T-helper 1 cell treated with Interleukin-12 subunit alpha and Interleukin-12 subunit beta and Interleukin-4 antibody, amounts not matched to agents 30 μg/mL and 1 μg/mL, for 36 hours (primary cell): ENCODE results near the gene SHLD3.
"Not testable (repeated sequence)": the region's sequence is repeated elsewhere in the genome, so short reads cannot be mapped to it uniquely, and the experiment has no call there.

Experiments
- H3K27ac Mint-ChIP-seq: one replicate; pipeline ENCODE4 v1.8.0; 2021; ENCODE audit warnings: mild to moderate bottlenecking, mixed read lengths
- H3K27me3 Mint-ChIP-seq: one replicate; pipeline ENCODE4 v1.8.0; 2021; ENCODE audit warnings: low read depth, mixed read lengths
- H3K36me3 Mint-ChIP-seq: one replicate; pipeline ENCODE4 v1.8.0; 2021; ENCODE audit warnings: low read depth, mixed read lengths
- H3K4me1 Mint-ChIP-seq: one replicate; pipeline ENCODE4 v1.8.0; 2021; ENCODE audit warnings: low read depth, mixed read lengths
- H3K4me3 Mint-ChIP-seq: one replicate; pipeline ENCODE4 v1.8.0; 2021; ENCODE audit warnings: mild to moderate bottlenecking, moderate library complexity, mixed read lengths
- H3K9me3 Mint-ChIP-seq: one replicate; pipeline ENCODE4 v1.8.0; 2021; ENCODE audit warnings: mixed read lengths

SHLD3 gene, protein sequence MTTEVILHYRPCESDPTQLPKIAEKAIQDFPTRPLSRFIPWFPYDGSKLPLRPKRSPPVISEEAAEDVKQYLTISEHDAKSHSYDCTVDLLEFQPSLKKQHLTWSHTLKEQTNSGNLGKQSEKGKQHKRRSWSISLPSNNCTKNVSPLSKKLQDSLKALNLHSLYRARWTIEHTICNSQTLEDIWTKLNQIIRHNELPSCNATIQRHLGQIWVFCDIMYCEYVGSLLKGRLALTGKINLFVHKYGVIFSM

GRCh38 chr5:65624571-65625555, at the start of gene SHLD3, which contains the start of gene TRAPPC13:
TSS of gene SHLD3 (plus strand) at chr5:65625027. CDS start at chr5:65629588, 4,561 bp downstream.
TSS of gene TRAPPC13 (plus strand) at chr5:65625027. CDS start at chr5:65625061, 34 bp downstream.
- H3K27ac Mint-ChIP-seq = peak within 1 kb of the TSS; percentile 98
- H3K36me3 Mint-ChIP-seq = peaks cover 12% of the 10 kb centered on the region
- peak within 1 kb of the TSS; percentile 98 for H3K4me3 Mint-ChIP-seq
- no peaks in the 10 kb centered on the region for H3K27me3 Mint-ChIP-seq
- H3K4me1 Mint-ChIP-seq = peaks cover 26% of the 10 kb centered on the region
- no peaks in the 10 kb centered on the region for H3K9me3 Mint-ChIP-seq

DNA sequence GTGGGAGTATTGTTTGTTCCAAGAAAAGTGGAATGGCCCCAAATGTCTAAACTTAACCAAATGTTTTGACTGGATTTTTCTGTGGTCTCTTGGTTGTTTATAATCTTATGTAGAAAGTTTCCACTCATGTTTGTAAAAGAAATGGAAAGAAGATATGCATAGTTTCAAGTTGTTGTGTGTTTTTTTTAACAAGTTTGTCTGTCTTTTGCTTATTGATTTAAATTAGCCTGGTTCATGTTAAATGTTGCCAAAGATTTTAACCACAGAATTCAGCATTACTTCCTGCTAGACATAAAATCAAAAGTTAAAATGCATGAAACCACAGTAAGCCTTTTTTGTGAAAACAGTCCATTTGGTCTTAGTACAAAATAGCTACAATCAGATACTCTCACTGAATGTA, 47.7 kb upstream of the SHLD3 start:
- peaks cover 13% of the 10 kb centered on the region for H3K4me1 Mint-ChIP-seq
- no peaks in the 10 kb centered on the region for H3K9me3 Mint-ChIP-seq
- H3K27ac Mint-ChIP-seq = no peak overlapping the region
- H3K36me3 Mint-ChIP-seq = peaks cover 43% of the 10 kb centered on the region
- no peak overlapping the region for H3K4me3 Mint-ChIP-seq
- H3K27me3 Mint-ChIP-seq = no peaks in the 10 kb centered on the region

GRCh38 chr5:65588694-65589093, 36.1 kb upstream of the SHLD3 start:
- H3K4me1 Mint-ChIP-seq = no peaks in the 10 kb centered on the region
- no peaks in the 10 kb centered on the region for H3K9me3 Mint-ChIP-seq
- H3K4me3 Mint-ChIP-seq = no peak overlapping the region
- no peaks in the 10 kb centered on the region for H3K27me3 Mint-ChIP-seq
- H3K36me3 Mint-ChIP-seq = peaks cover 28% of the 10 kb centered on the region
- H3K27ac Mint-ChIP-seq = no peak overlapping the region

- not testable (repeated sequence) for H3K4me3 Mint-ChIP-seq, H3K27ac Mint-ChIP-seq, H3K27me3 Mint-ChIP-seq
Observed at GRCh38 chr5:65601761-65602160, 23.1 kb upstream of the SHLD3 start.

DNA sequence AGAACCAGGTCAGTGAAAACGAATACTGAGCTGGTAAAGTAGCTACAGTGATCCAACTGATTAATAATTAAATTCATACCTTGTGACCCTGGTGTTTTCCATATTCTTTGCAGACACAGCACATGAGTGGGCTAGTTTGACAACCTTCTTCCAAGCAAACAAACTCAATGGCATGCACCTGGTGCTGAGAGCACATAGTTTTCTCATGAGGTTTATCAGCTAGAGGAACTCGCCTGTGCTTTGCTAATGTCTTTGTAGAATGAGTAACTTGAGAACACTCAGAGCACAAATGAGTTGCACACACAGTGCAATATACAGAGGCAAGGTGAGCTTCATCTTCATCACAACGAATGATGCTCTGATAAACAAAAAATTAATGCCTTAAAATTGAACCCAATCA, 13.3 kb upstream of the SHLD3 start:
- Mint-ChIP-seq H3K4me3 (no peak overlapping the region), H3K27me3 (no peaks in the 10 kb centered on the region), H3K4me1 (no peaks in the 10 kb centered on the region), H3K9me3 (no peaks in the 10 kb centered on the region), H3K36me3 (peaks cover 38% of the 10 kb centered on the region), H3K27ac (no peak overlapping the region)

More at GRCh38 chr5:65601761-65602160, 23.1 kb upstream of the SHLD3 start:
- H3K4me1 Mint-ChIP-seq, H3K9me3 Mint-ChIP-seq: not testable (repeated sequence)
- H3K36me3 Mint-ChIP-seq = peaks cover 59% of the 10 kb centered on the region

- Mint-ChIP-seq H3K4me1 (no peaks in the 10 kb centered on the region), H3K36me3 (peaks cover 33% of the 10 kb centered on the region), H3K9me3 (no peaks in the 10 kb centered on the region), H3K27ac (no peak overlapping the region), H3K4me3 (no peak overlapping the region), H3K27me3 (no peaks in the 10 kb centered on the region)
Observed at GRCh38 chr5:65612298-65612907, 12.4 kb upstream of the SHLD3 start.

DNA sequence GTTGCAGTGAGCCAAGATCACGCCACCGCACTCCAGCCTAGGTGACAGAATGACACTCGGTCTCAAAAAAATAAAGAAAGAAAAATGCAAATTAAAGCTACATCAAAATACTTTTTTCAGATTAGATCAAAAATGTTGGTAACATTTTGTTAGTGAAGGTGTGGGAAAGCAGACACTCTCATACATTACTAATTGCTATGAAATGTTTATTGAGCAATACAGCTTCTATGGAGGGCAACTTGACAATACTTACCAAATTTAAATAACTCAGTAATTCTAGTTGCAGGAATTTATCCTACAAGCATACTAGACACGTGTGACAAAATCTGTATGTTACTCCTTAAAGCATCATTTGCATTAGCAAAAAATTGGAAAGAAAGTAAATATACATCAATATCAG, 4.8 kb upstream of the SHLD3 start:
- H3K27me3 Mint-ChIP-seq = no peaks in the 10 kb centered on the region
- H3K27ac Mint-ChIP-seq = no peak overlapping the region
- peaks cover 12% of the 10 kb centered on the region for H3K4me1 Mint-ChIP-seq
- H3K36me3 Mint-ChIP-seq = peaks cover 8% of the 10 kb centered on the region
- H3K9me3 Mint-ChIP-seq = no peaks in the 10 kb centered on the region
- no peak overlapping the region for H3K4me3 Mint-ChIP-seq

GRCh38 chr5:65621961-65622360, 2.9 kb upstream of the SHLD3 start:
- H3K27me3 Mint-ChIP-seq, H3K27ac Mint-ChIP-seq, H3K9me3 Mint-ChIP-seq: not testable (repeated sequence)

GRCh38 chr5:65623482-65623881, 1.3 kb upstream of the SHLD3 start:
- peaks cover 22% of the 10 kb centered on the region for H3K4me1 Mint-ChIP-seq
- H3K36me3 Mint-ChIP-seq = peaks cover 7% of the 10 kb centered on the region

More at GRCh38 chr5:65621961-65622360, 2.9 kb upstream of the SHLD3 start:
- not testable (repeated sequence) for H3K36me3 Mint-ChIP-seq, H3K4me3 Mint-ChIP-seq
- peaks cover 19% of the 10 kb centered on the region for H3K4me1 Mint-ChIP-seq

GRCh38 chr5:65624025-65624570, 729 bp upstream of the SHLD3 start, which contains the start of gene TRIM23:
TSS of gene TRIM23 (minus strand) at chr5:65624333. CDS start at chr5:65624274, 59 bp downstream.
- Mint-ChIP-seq H3K27ac (peak within 1 kb of the TSS; percentile 98), H3K4me1 (peaks cover 22% of the 10 kb centered on the region), H3K9me3 (no peaks in the 10 kb centered on the region), H3K27me3 (no peaks in the 10 kb centered on the region), H3K4me3 (peak within 1 kb of the TSS; percentile 98), H3K36me3 (peaks cover 7% of the 10 kb centered on the region)

More at GRCh38 chr5:65623482-65623881, 1.3 kb upstream of the SHLD3 start:
- H3K4me3 Mint-ChIP-seq = peak overlapping the region; percentile 98
- H3K9me3 Mint-ChIP-seq = no peaks in the 10 kb centered on the region
- H3K27ac Mint-ChIP-seq = peak overlapping the region; percentile 98
- H3K27me3 Mint-ChIP-seq = no peaks in the 10 kb centered on the region

DNA sequence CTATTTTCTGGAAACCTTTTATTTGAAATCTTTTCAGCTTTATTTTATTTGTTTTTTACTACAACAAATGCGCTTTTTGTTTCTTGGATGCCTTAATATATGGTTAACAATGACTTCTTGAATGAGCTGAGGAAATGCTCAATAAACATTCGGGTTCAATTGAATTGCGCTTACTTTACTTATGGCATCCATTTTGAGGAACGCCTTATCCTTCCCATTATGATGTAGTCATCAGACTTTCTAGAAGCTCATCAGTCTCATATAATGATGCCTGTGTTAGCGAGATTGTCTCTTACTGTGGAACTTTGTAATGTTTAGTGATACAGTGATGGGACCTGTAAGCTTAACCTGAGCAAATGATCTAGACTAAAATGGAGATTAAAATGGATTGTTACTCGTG, 916 bp downstream of the SHLD3 start:
- Mint-ChIP-seq H3K4me1 (peaks cover 26% of the 10 kb centered on the region), H3K4me3 (peak overlapping the region; percentile 98), H3K27ac (peak overlapping the region; percentile 83), H3K9me3 (no peaks in the 10 kb centered on the region), H3K36me3 (peaks cover 13% of the 10 kb centered on the region), H3K27me3 (no peaks in the 10 kb centered on the region)

DNA sequence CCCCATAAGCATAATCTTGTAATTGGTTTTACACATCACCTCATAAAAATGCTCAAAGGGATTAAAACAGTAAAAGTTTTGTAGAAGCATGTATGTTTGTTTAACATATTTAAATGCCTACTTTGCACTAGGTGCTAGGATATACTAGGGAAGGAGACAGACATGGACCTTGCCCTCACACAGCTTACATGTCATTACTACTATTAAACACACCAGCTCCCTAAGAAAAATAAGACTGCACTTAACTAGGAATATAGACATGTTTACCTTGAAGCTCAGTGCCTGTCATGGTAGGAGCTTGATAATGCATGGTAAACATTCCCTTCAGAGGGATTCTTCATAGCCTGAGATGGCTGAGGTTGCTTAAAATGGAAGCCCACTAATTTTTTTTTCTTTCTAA, 6.2 kb downstream of the SHLD3 start:
- Mint-ChIP-seq H3K27ac (no peak overlapping the region), H3K36me3 (peaks cover 12% of the 10 kb centered on the region), H3K27me3 (no peaks in the 10 kb centered on the region), H3K4me3 (no peak overlapping the region), H3K9me3 (no peaks in the 10 kb centered on the region), H3K4me1 (peaks cover 12% of the 10 kb centered on the region)

DNA sequence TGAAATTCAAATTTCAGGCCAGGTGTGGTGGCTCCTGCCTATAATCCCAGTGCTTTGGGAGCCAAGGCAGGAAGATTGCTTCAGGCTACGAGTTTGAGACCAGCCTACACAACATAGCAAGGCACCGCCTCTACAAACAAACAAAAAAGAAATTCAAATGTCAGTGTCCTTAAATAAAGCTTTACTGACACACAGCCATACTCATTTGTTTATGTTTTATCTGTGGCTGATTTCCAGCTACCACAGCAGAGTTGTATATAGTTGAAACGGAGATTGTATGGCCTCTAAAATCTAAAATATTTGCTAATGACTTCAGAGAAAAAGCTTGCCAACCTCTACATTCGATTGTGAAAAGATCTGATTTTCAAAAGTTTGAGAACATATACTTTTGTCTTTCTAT, 15.4 kb downstream of the SHLD3 start:
- Mint-ChIP-seq H3K27me3 (no peaks in the 10 kb centered on the region), H3K27ac (no peak overlapping the region), H3K4me3 (no peak overlapping the region), H3K36me3 (peaks cover 22% of the 10 kb centered on the region), H3K4me1 (no peaks in the 10 kb centered on the region), H3K9me3 (no peaks in the 10 kb centered on the region)

DNA sequence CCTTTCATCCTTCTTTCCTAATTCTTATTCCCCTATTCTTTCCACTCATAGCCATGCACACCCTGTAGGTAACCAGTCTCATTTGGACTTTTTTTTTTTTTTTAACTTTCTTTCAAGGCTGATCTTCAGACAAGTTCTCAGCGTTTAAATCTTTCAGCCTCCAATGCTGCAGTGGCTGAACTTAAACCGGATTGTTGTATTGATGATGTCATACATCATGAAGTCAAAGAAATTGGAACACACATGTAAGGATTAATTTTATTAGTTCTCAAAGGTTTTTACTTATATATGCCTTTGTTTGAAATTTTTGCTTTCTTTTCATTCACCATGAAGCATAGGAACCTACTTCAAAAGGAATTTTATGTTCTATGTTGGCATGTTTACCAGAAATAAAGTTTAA, 22.1 kb downstream of the SHLD3 start:
- Mint-ChIP-seq H3K36me3 (peaks cover 9% of the 10 kb centered on the region), H3K9me3 (no peaks in the 10 kb centered on the region), H3K4me1 (no peaks in the 10 kb centered on the region), H3K27ac (no peak overlapping the region), H3K4me3 (no peak overlapping the region), H3K27me3 (no peaks in the 10 kb centered on the region)
